ENCODE results near the gene SF3B2.

Gene SF3B2

GRCh38 chr11:66004186-66004585 lies 48.0 kb upstream of the SF3B2 start:
- Histone ChIP-seq H3K36me3 (ENCODE audit: insufficient read depth) (0 out of 2 replicates have a peak, but pooled peaks cover 5% of the 10 kb centered on the region), H3K27ac (no peak overlapping the region), H3K4me2 (no peak overlapping the region), H3K79me2 (ENCODE audit: insufficient read depth, low read depth) (peaks cover 27% of the 10 kb centered on the region), H3K4me1 (ENCODE audit: low read depth, poor library complexity, severe bottlenecking) (peaks cover 23% of the 10 kb centered on the region), H4K20me1 (ENCODE audit: insufficient read depth) (no peaks in the 10 kb centered on the region), H3K4me3 (IDR thresholded peaks at IDR 0.05; ENCODE audit: insufficient read depth, low read depth, low read length) (no peak overlapping the region), H2AFZ (ENCODE audit: low read depth) (no peak overlapping the region), H3K27me3 (ENCODE audit: insufficient read depth, low read depth) (no peaks in the 10 kb centered on the region), H3K9ac (no peak overlapping the region)
- TF ChIP-seq, protein P1, sequence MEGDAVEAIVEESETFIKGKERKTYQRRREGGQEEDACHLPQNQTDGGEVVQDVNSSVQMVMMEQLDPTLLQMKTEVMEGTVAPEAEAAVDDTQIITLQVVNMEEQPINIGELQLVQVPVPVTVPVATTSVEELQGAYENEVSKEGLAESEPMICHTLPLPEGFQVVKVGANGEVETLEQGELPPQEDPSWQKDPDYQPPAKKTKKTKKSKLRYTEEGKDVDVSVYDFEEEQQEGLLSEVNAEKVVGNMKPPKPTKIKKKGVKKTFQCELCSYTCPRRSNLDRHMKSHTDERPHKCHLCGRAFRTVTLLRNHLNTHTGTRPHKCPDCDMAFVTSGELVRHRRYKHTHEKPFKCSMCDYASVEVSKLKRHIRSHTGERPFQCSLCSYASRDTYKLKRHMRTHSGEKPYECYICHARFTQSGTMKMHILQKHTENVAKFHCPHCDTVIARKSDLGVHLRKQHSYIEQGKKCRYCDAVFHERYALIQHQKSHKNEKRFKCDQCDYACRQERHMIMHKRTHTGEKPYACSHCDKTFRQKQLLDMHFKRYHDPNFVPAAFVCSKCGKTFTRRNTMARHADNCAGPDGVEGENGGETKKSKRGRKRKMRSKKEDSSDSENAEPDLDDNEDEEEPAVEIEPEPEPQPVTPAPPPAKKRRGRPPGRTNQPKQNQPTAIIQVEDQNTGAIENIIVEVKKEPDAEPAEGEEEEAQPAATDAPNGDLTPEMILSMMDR (conservative IDR thresholded peaks at IDR 0.05; ENCODE audit: low read depth, low read length): no peak

- no peak overlapping the region for H3K9ac ChIP-seq
- peaks cover 18% of the 10 kb centered on the region for H3K4me1 ChIP-seq (ENCODE audit: low read depth, poor library complexity, severe bottlenecking)
- peaks cover 14% of the 10 kb centered on the region for H3K79me2 ChIP-seq (ENCODE audit: insufficient read depth, low read depth)
Observed at GRCh38 chr11:66006134-66006890, 45.9 kb upstream of the SF3B2 start.

DNA sequence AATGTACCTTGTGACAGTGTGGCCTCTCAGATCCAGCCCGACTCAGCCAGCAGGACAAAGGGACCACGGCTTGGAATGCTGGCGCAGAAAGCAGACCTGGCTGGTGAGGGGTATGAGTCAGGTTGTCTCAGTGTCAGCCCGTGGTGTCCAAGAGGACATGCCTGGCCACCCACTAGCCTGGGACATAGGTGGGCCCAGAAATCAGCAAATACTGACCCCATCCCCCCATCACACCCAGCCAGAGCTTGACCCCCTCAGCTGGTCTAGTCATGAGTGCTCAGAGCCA lies 45.3 kb upstream of the SF3B2 start:
- H3K36me3 ChIP-seq (ENCODE audit: insufficient read depth): 0 out of 2 replicates have a peak, but pooled peaks cover 5% of the 10 kb centered on the region
- no peak overlapping the region for H3K27ac ChIP-seq
- H2AFZ ChIP-seq (ENCODE audit: low read depth): no peak overlapping the region
- no peak overlapping the region for H3K4me2 ChIP-seq
- peaks cover 9% of the 10 kb centered on the region for H3K79me2 ChIP-seq (ENCODE audit: insufficient read depth, low read depth)
- H3K9ac ChIP-seq: no peak overlapping the region
- peaks cover 18% of the 10 kb centered on the region for H3K4me1 ChIP-seq (ENCODE audit: low read depth, poor library complexity, severe bottlenecking)
- no peak overlapping the region for H3K4me3 ChIP-seq (IDR thresholded peaks at IDR 0.05; ENCODE audit: insufficient read depth, low read depth, low read length)
- TF ChIP-seq, protein P1 (conservative IDR thresholded peaks at IDR 0.05; ENCODE audit: low read depth, low read length): no peak
- H3K27me3 ChIP-seq (ENCODE audit: insufficient read depth, low read depth): no peaks in the 10 kb centered on the region
- H4K20me1 ChIP-seq (ENCODE audit: insufficient read depth): no peaks in the 10 kb centered on the region

More at GRCh38 chr11:66006134-66006890, 45.9 kb upstream of the SF3B2 start:
- H2AFZ ChIP-seq (ENCODE audit: low read depth): no peak overlapping the region
- H4K20me1 ChIP-seq (ENCODE audit: insufficient read depth): no peaks in the 10 kb centered on the region
- no peak overlapping the region for H3K4me2 ChIP-seq
- no peak overlapping the region for H3K27ac ChIP-seq
- TF ChIP-seq, protein P1 (conservative IDR thresholded peaks at IDR 0.05; ENCODE audit: low read depth, low read length): no peak
- H3K36me3 ChIP-seq (ENCODE audit: insufficient read depth): 0 out of 2 replicates have a peak, but pooled peaks cover 5% of the 10 kb centered on the region
- H3K27me3 ChIP-seq (ENCODE audit: insufficient read depth, low read depth): no peaks in the 10 kb centered on the region
- no peak overlapping the region for H3K4me3 ChIP-seq (IDR thresholded peaks at IDR 0.05; ENCODE audit: insufficient read depth, low read depth, low read length)

GRCh38 chr11:66007201-66007634 lies 44.9 kb upstream of the SF3B2 start:
- Histone ChIP-seq H3K36me3 (ENCODE audit: insufficient read depth) (0 out of 2 replicates have a peak, but pooled peaks cover 5% of the 10 kb centered on the region), H4K20me1 (ENCODE audit: insufficient read depth) (no peaks in the 10 kb centered on the region), H3K27me3 (ENCODE audit: insufficient read depth, low read depth) (no peaks in the 10 kb centered on the region), H2AFZ (ENCODE audit: low read depth) (no peak overlapping the region), H3K4me1 (ENCODE audit: low read depth, poor library complexity, severe bottlenecking) (peaks cover 18% of the 10 kb centered on the region), H3K4me3 (IDR thresholded peaks at IDR 0.05; ENCODE audit: insufficient read depth, low read depth, low read length) (no peak overlapping the region), H3K9ac (no peak overlapping the region), H3K27ac (no peak overlapping the region), H3K4me2 (no peak overlapping the region), H3K79me2 (ENCODE audit: insufficient read depth, low read depth) (peaks cover 8% of the 10 kb centered on the region; the same call in 1 of the 2 replicates)
- TF ChIP-seq, protein P1 (conservative IDR thresholded peaks at IDR 0.05; ENCODE audit: low read depth, low read length): no peak
